HG03521 (cell line): Measurements from ENCODE around the gene IL12B.
"Not testable (repeated sequence)": the region's sequence is repeated elsewhere in the genome, so short reads cannot be mapped to it uniquely, and the experiment has no call there.

Source experiments
- ATAC-seq: cut with Tn5 transposase; IDR thresholded peaks from one replicate; pipeline ENCODE4 v1.9.1; 2021; ENCODE audit warnings: mild to moderate bottlenecking, moderate library complexity; ENCODE audit not compliant: unreplicated experiment

Gene IL12B

DNA sequence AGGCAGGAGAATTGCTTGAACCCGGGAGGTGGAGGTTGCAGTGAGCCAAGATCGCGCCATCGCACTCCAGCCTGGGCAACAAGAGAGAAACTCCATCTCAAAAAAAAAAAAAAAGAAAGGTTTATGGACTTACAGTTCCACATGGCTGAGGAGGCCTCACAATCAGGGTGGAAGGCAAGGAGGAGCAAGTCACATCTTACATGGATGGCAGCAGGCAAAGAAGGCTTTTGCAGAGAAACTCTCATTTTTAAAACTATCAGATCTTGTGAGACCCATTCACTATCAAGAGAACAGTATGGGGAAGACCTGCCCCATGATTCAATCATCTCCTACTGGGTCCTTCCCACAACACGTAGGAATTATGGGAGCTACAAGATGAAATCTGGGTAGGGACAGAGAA lies 33.0 kb downstream of the IL12B start:
- not testable (repeated sequence) for ATAC-seq

GRCh38 chr5:159294921-159295320 lies 35.4 kb downstream of the IL12B start:
- ATAC-seq = no peak

GRCh38 chr5:159290741-159291140 lies 39.5 kb downstream of the IL12B start:
- ATAC-seq = no peak

DNA sequence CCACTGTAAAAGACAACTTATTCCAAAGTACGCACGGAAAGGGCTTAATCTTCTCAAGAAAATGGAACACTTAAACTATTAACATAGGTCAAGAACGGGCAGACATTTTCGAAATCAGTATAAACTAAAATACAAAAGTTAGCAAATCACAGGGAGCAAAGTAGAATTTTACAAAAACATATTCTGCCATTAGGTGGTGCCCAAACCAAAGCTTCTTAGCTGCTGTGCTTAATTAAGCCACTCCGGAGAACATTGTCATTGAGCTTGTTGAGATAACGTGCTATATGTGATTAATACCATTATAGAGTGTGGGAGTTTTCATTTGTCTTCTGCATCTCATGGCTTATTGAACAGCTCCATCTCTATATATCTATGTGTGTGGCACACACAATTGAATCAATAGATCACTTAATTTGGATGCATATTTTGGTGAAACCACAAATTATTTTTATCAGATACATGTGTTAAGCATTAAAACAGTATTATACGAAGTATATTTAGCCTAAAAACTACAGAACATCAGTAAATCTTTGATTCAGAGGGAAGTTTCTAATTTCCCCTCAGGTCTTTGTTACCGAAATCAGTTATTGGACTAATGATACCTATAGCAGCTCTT lies 43.8 kb downstream of the IL12B start:
- ATAC-seq = no peak

GRCh38 chr5:159274676-159275075 lies 55.6 kb downstream of the IL12B start:
- no peak for ATAC-seq

DNA sequence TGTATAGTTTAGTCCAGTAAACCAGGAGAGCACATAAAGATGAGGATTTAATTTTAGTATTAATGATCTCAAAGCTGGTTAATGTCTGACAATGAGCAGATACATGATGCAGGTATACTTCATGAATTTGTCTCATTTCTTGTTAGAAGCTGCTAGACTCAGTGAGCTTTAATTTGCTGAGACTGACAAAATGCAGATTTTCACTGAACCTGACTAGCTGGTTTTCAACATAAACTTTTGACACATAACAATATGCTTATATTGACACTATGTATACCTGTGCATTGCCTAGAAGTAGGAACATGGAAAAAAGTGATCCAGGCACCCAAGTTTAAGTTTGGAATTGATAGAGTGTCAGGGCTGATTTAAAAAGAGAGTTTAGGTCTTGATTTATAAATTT lies 56.4 kb downstream of the IL12B start:
- no peak for ATAC-seq

DNA sequence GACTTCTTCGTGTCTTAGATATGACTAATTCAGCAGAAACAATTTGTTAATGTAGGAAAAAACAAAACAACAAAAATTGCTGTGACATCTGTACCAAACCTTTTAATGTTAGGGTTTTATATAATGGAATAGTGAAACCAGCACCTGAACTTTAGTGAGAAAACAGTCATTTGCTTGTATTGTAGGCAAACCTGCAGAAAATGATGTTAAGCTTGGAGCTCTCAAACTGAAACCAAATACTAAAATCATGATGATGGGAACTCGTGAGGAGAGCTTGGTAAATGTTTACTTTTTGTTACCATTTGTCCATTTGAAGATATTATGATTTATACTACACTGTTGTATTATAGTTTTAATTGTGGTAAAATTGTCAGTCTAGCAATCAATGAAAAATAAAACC lies 60.6 kb downstream of the IL12B start:
- ATAC-seq = no peak

DNA sequence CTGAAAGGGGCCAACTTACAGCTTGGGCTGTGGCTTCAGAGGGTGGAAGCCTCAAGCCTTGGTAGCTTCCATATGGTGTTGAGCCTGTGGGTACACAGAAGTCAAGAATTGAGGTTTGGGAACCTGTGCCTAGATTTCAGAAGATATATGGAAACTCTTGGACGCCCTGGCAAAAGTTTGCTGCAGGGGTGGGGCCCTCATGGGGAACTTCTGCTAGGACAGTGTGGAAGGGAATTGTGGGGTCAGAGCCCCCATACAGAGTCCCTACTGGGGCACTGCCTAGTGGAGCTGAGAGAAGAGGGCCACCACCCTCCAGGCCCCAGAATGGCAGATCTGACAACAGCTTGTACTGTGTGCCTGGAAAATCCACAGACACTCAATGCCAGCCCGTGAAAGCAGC lies 63.5 kb downstream of the IL12B start:
- ATAC-seq = not testable (repeated sequence)
